Cardiac septum (tissue), 1 donor: ENCODE data around the gene KRTAP9-9. TPM values are rescaled to one million over a fixed set of nuclear protein-coding genes. Genes with fewer than 3 reads are reported as not detected.

Source experiments
- total RNA-seq: library from RNA; stranded (reverse); fragmentation: NEBNext Ultra II Directional; extraction: Animal tissue kit (Norgen Biotek cat#: 25700); gene quantifications from one replicate; pipeline ENCODE4 v1.2.1, GENCODE V29; 2021
- donor health status: DM: no; HTN: no; CAD: no.

Gene KRTAP9-9
- total RNA-seq, 1 donor from 2014 or later, result not detected

Other genes with a start within 250 kb of the KRTAP9-9 start
- not detected for gene KRTAP3-1, start 246.3 kb upstream of the KRTAP9-9 start, total RNA-seq
- gene KRTAP1-5, start 228.2 kb upstream of the KRTAP9-9 start, total RNA-seq, result not detected
- not detected for gene KRTAP1-4, start 225.2 kb upstream of the KRTAP9-9 start, total RNA-seq
- gene KRTAP1-3, start 220.5 kb upstream of the KRTAP9-9 start, total RNA-seq, result not detected
- gene KRTAP1-1, start 213.9 kb upstream of the KRTAP9-9 start, total RNA-seq, result not detected
- not detected for gene KRTAP2-1, start 208.1 kb upstream of the KRTAP9-9 start, total RNA-seq
- gene KRTAP2-2, start 200.2 kb upstream of the KRTAP9-9 start, total RNA-seq, result not detected
- not detected for gene KRTAP2-3, start 195.3 kb upstream of the KRTAP9-9 start, total RNA-seq
- not detected for gene KRTAP2-4, start 189.5 kb upstream of the KRTAP9-9 start, total RNA-seq
- not detected for gene KRTAP4-7, start 171.2 kb upstream of the KRTAP9-9 start, total RNA-seq
- not detected for gene KRTAP4-8, start 157.2 kb upstream of the KRTAP9-9 start, total RNA-seq
- not detected for gene KRTAP4-16, start 153.2 kb upstream of the KRTAP9-9 start, total RNA-seq
- gene KRTAP4-9, start 150.0 kb upstream of the KRTAP9-9 start, total RNA-seq, result not detected
- gene KRTAP4-11, start 137.0 kb upstream of the KRTAP9-9 start, total RNA-seq, result not detected
- not detected for gene KRTAP4-12, start 131.2 kb upstream of the KRTAP9-9 start, total RNA-seq
- not detected for gene KRTAP4-6, start 114.8 kb upstream of the KRTAP9-9 start, total RNA-seq
- gene KRTAP4-5, start 105.6 kb upstream of the KRTAP9-9 start, total RNA-seq, result not detected
- not detected for gene KRTAP4-4, start 94.6 kb upstream of the KRTAP9-9 start, total RNA-seq
- gene KRTAP4-3, start 87.2 kb upstream of the KRTAP9-9 start, total RNA-seq, result not detected
- gene KRTAP4-2, start 77.2 kb upstream of the KRTAP9-9 start, total RNA-seq, result not detected
- not detected for gene KRTAP4-1, start 70.5 kb upstream of the KRTAP9-9 start, total RNA-seq
- gene KRTAP9-1, start 65.5 kb upstream of the KRTAP9-9 start, total RNA-seq, result not detected
- not detected for gene KRTAP9-2, start 28.7 kb upstream of the KRTAP9-9 start, total RNA-seq
- gene KRTAP9-3, start 22.9 kb upstream of the KRTAP9-9 start, total RNA-seq, result not detected
- gene KRTAP9-8, start 17.4 kb upstream of the KRTAP9-9 start, total RNA-seq, result not detected
- gene KRTAP9-4, start 5.7 kb upstream of the KRTAP9-9 start, total RNA-seq, result not detected
- not detected for gene KRTAP9-6, start 10.0 kb downstream of the KRTAP9-9 start, total RNA-seq
- gene KRTAP9-7, start 20.3 kb downstream of the KRTAP9-9 start, total RNA-seq, result not detected
- not detected for gene KRTAP29-1, start 47.5 kb downstream of the KRTAP9-9 start, total RNA-seq
- gene KRTAP16-1, start 53.9 kb downstream of the KRTAP9-9 start, total RNA-seq, result not detected
- not detected for gene KRTAP17-1, start 60.3 kb downstream of the KRTAP9-9 start, total RNA-seq
- not detected for gene KRT33A, start 95.4 kb downstream of the KRTAP9-9 start, total RNA-seq
- not detected for gene KRT33B, start 114.4 kb downstream of the KRTAP9-9 start, total RNA-seq
- gene KRT34, start 126.9 kb downstream of the KRTAP9-9 start, total RNA-seq, result not detected
- gene KRT31, start 142.2 kb downstream of the KRTAP9-9 start, total RNA-seq, result not detected
- not detected for gene KRT37, start 169.2 kb downstream of the KRTAP9-9 start, total RNA-seq
- gene KRT38, start 185.6 kb downstream of the KRTAP9-9 start, total RNA-seq, result not detected
- 0.27 TPM for gene KRT32, start 212.0 kb downstream of the KRTAP9-9 start, total RNA-seq
- gene KRT35, start 225.8 kb downstream of the KRTAP9-9 start, total RNA-seq, result not detected
- gene KRT36, start 234.5 kb downstream of the KRTAP9-9 start, total RNA-seq, result not detected